A549 (cell line): ENCODE measurements around the gene SLC36A3.

ENCODE experiments used
- ESRRA ChIP-seq: fragments of 150-350 bp; IDR thresholded peaks from 2 replicates; pipeline ENCODE4 v1.6.1; 2014; ENCODE audit warnings: mild to moderate bottlenecking, low read length, borderline replicate concordance
- FOSL2 ChIP-seq, 2 experiments: fragments of 450-650 bp in 1 of 2; fragments of >200 bp in 1 of 2; sonication (Bioruptor Twin) in 1 of 2; formaldehyde crosslinking; IDR thresholded peaks; 2 replicates each; pipeline versions ENCODE4 v1.5.0 to v1.6.1; 2016 to 2020; ENCODE audit warnings: mild to moderate bottlenecking in 1 of 2, moderate library complexity in 1 of 2
- JUNB ChIP-seq: fragments of >200 bp; sonication (Bioruptor Twin); formaldehyde crosslinking; IDR thresholded peaks from 2 replicates; pipeline ENCODE4 v1.6.1; 2016
- POLR2A ChIP-seq: IDR thresholded peaks from 2 replicates; pipeline ENCODE4 v1.6.1; 2012; ENCODE audit warnings: mild to moderate bottlenecking, low read length
- RFX5 ChIP-seq: fragments of 450-650 bp; IDR thresholded peaks from 2 replicates; pipeline ENCODE4 v1.7.1; 2014; ENCODE audit warnings: antibody characterized with exemption, mild to moderate bottlenecking, moderate library complexity
- RNF2 ChIP-seq: fragments of 200-600 bp; sonication (generic); IDR thresholded peaks from 2 replicates; pipeline ENCODE4 v1.6.1; 2016; ENCODE audit warnings: low read depth, mild to moderate bottlenecking, antibody characterized with exemption, moderate library complexity, borderline replicate concordance
- TF ChIP-seq, protein P1 (sequence below): IDR thresholded peaks from 2 replicates; pipeline ENCODE4 v1.6.1; 2012; ENCODE audit warnings: low read depth, borderline replicate concordance
- TF ChIP-seq, protein P2 (sequence below): fragments of >200 bp; sonication (Bioruptor Twin); formaldehyde crosslinking; IDR thresholded peaks from 3 replicates; pipeline ENCODE4 v1.5.1; 2016
- TF ChIP-seq, protein P3 (sequence below): fragments of 200-600 bp; sonication (generic); IDR thresholded peaks from 2 replicates; pipeline ENCODE4 v1.6.1; 2016; ENCODE audit warnings: antibody characterized with exemption, mild to moderate bottlenecking, moderate library complexity
- TF ChIP-seq, protein P4 (sequence below): fragments of 150-350 bp; IDR thresholded peaks from 2 replicates; pipeline ENCODE4 v1.6.1; 2014; ENCODE audit warnings: low read depth, mild to moderate bottlenecking, low read length

DNA sequence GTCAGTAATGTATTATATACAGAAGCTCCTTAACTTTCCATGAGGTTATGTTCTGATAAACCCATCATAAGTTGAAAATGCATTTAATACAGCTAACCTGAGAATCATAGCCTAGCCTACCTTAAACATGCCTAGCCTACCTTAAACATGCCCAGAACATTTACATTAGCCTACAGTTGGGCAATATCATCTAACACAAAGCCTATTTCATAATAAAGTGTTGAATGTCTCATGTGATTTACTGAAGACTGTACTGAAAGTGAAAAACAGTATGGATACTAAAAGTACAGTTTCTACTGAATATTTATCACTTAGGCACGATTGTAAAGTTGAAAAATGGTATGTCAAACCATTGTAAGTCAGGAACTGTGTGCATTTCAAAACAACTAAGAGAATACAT is 49.0 kb downstream of the SLC36A3 start:
- TF ChIP-seq, protein P1, sequence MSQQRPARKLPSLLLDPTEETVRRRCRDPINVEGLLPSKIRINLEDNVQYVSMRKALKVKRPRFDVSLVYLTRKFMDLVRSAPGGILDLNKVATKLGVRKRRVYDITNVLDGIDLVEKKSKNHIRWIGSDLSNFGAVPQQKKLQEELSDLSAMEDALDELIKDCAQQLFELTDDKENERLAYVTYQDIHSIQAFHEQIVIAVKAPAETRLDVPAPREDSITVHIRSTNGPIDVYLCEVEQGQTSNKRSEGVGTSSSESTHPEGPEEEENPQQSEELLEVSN, result no peak
- TF ChIP-seq RNF2 (no peak), POLR2A (no peak), RFX5 (no peak), JUNB (no peak), ESRRA (no peak), FOSL2 (IDR thresholded peaks at IDR 0.05) (no peak), FOSL2 (CRISPR knock-in tag; IDR thresholded peaks at IDR 0.05) (no peak)
- TF ChIP-seq, protein P2, sequence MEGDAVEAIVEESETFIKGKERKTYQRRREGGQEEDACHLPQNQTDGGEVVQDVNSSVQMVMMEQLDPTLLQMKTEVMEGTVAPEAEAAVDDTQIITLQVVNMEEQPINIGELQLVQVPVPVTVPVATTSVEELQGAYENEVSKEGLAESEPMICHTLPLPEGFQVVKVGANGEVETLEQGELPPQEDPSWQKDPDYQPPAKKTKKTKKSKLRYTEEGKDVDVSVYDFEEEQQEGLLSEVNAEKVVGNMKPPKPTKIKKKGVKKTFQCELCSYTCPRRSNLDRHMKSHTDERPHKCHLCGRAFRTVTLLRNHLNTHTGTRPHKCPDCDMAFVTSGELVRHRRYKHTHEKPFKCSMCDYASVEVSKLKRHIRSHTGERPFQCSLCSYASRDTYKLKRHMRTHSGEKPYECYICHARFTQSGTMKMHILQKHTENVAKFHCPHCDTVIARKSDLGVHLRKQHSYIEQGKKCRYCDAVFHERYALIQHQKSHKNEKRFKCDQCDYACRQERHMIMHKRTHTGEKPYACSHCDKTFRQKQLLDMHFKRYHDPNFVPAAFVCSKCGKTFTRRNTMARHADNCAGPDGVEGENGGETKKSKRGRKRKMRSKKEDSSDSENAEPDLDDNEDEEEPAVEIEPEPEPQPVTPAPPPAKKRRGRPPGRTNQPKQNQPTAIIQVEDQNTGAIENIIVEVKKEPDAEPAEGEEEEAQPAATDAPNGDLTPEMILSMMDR, result no peak
- TF ChIP-seq, protein P3, sequence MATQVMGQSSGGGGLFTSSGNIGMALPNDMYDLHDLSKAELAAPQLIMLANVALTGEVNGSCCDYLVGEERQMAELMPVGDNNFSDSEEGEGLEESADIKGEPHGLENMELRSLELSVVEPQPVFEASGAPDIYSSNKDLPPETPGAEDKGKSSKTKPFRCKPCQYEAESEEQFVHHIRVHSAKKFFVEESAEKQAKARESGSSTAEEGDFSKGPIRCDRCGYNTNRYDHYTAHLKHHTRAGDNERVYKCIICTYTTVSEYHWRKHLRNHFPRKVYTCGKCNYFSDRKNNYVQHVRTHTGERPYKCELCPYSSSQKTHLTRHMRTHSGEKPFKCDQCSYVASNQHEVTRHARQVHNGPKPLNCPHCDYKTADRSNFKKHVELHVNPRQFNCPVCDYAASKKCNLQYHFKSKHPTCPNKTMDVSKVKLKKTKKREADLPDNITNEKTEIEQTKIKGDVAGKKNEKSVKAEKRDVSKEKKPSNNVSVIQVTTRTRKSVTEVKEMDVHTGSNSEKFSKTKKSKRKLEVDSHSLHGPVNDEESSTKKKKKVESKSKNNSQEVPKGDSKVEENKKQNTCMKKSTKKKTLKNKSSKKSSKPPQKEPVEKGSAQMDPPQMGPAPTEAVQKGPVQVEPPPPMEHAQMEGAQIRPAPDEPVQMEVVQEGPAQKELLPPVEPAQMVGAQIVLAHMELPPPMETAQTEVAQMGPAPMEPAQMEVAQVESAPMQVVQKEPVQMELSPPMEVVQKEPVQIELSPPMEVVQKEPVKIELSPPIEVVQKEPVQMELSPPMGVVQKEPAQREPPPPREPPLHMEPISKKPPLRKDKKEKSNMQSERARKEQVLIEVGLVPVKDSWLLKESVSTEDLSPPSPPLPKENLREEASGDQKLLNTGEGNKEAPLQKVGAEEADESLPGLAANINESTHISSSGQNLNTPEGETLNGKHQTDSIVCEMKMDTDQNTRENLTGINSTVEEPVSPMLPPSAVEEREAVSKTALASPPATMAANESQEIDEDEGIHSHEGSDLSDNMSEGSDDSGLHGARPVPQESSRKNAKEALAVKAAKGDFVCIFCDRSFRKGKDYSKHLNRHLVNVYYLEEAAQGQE, result no peak
- TF ChIP-seq, protein P4, sequence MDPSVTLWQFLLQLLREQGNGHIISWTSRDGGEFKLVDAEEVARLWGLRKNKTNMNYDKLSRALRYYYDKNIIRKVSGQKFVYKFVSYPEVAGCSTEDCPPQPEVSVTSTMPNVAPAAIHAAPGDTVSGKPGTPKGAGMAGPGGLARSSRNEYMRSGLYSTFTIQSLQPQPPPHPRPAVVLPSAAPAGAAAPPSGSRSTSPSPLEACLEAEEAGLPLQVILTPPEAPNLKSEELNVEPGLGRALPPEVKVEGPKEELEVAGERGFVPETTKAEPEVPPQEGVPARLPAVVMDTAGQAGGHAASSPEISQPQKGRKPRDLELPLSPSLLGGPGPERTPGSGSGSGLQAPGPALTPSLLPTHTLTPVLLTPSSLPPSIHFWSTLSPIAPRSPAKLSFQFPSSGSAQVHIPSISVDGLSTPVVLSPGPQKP, result no peak
